HUES64 (cell line): Measurements from ENCODE around the gene SCAF4.

Experiments
- H3K27ac ChIP-seq: 2 replicates; pipeline ENCODE4 v1.7.0; 2013; ENCODE audit warnings: low read depth, low read length, inconsistent platforms
- H3K27me3 ChIP-seq: 2 replicates; pipeline ENCODE4 v1.6.1; 2013; ENCODE audit warnings: mild to moderate bottlenecking, low read length; ENCODE audit not compliant: insufficient read depth
- H3K36me3 ChIP-seq: 2 replicates; pipeline ENCODE4 v1.6.1; 2013; ENCODE audit warnings: mild to moderate bottlenecking, low read length; ENCODE audit not compliant: insufficient read depth
- H3K4me1 ChIP-seq: 2 replicates; pipeline ENCODE4 v1.6.1; 2013; ENCODE audit warnings: mild to moderate bottlenecking, low read length, moderate library complexity; ENCODE audit not compliant: insufficient read depth
- H3K4me3 ChIP-seq: 2 replicates; pipeline ENCODE4 v1.5.1; 2013; ENCODE audit warnings: mild to moderate bottlenecking, low read length, moderate library complexity
- H3K9ac ChIP-seq: 2 replicates; pipeline ENCODE4 v1.6.1; 2013; ENCODE audit warnings: mild to moderate bottlenecking, low read depth, low read length
- H3K9me3 ChIP-seq: 2 replicates; pipeline ENCODE4 v1.6.1; 2013; ENCODE audit warnings: low read depth, low read length; ENCODE audit not compliant: insufficient read depth
- WGBS: fragments of 150-250, 120-280 bp; methylation state at CpG from one replicate; pipeline ENCODE4 v1.1.7; 2013; ENCODE audit warnings: missing lambda C conversion rate; 5-methylcytosine and 5-hydroxymethylcytosine counted together

The SCAF4 gene

DNA sequence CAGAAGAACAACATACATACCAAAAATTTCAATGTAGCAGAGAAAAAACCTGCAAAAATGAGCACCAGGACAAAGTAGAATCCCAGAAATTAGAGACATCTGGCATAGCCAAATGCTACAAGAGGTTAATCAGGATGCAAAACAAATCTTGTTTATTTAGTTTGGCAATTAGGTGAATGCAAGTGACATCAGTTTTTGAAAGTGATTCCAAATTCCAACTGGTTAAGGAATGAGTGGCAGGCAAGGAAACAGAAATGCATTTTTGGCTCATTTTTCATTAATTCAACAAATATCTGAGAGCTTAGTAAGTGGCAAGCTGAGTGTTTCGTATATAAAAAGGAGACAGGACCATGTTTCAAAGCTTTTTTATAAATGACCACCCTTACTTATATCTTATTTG lies 21.3 kb downstream of the SCAF4 start:
- H3K27me3 ChIP-seq, result no peaks in the 10 kb centered on the region
- H3K4me3 ChIP-seq, result no peak overlapping the region
- H3K9ac ChIP-seq, result no peak overlapping the region
- H3K27ac ChIP-seq, result no peak overlapping the region
- H3K4me1 ChIP-seq, result peaks cover 40% of the 10 kb centered on the region
- H3K9me3 ChIP-seq, result no peaks in the 10 kb centered on the region
- 100% methylated on average over 1 of the region's 1 CpG for WGBS
- peaks cover 10% of the 10 kb centered on the region; the same call in 1 of the 2 replicates for H3K36me3 ChIP-seq

DNA sequence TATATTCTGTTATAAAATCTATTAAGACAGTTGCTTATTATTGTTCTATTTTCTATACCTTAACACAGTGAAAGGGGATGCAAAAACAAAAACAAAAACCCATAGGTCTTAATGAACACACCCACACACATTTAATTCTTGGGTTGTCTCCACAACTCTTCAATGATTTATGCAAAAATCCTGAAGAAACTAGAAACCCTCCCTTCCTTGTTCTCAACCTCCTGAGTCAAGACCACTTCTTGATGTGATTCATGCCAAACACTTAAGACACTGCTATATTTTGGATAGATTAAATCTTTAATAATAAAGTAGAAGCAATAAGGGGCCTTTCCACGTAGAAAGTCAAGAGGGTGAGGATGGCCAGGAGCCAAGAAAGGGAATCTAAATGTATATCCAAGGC lies 23.4 kb downstream of the SCAF4 start:
- no peaks in the 10 kb centered on the region for H3K27me3 ChIP-seq
- H3K4me3 ChIP-seq, result no peak overlapping the region
- no peaks in the 10 kb centered on the region for H3K9me3 ChIP-seq
- peaks cover 29% of the 10 kb centered on the region for H3K36me3 ChIP-seq
- peaks cover 21% of the 10 kb centered on the region for H3K4me1 ChIP-seq
- H3K27ac ChIP-seq, result no peak overlapping the region
- H3K9ac ChIP-seq, result no peak overlapping the region
- 96% methylated on average over 1 of the region's 1 CpG for WGBS

DNA sequence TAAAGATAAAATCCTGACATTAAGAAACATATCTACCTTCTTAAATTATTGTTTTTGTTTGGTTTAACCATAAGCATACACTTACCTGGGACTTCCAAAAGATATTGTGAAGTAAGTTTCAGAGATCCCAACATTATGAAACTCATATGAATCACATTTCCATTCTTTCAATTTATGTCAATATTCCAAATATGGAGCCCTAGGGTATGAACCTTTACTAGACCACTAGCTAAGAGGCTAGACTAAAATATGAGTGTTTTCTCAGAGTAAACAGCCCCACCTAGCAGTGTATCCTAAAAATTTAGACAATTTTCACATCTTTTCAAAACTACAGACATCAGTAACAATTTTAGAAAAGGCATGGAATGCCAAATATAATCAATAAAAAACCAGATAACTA lies 24.4 kb downstream of the SCAF4 start:
- Histone ChIP-seq H3K27ac (no peak overlapping the region), H3K36me3 (peaks cover 39% of the 10 kb centered on the region), H3K4me3 (no peak overlapping the region), H3K4me1 (peaks cover 21% of the 10 kb centered on the region), H3K9ac (no peak overlapping the region), H3K27me3 (no peaks in the 10 kb centered on the region), H3K9me3 (no peaks in the 10 kb centered on the region)

DNA sequence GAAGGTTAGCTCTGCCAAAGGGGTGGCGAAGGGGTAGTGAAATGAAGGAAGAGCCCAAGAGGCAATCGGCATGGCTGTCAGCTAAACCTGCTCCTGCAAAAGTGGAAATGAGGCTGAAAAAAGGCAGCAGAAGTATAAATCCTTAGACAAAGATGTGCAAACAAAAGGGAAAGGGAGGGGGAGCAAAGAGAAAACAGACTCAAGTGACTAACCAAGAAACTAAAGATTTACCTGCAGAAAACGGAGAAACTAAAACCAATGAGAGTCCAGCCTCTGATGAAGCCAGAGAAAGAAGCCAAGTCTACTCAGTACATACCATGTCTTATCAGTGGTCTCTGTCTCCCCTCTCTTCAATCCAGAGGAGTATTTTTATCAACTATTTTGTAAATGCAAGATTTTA lies 25.4 kb downstream of the SCAF4 start:
- no peaks in the 10 kb centered on the region for H3K9me3 ChIP-seq
- H3K27me3 ChIP-seq, result no peaks in the 10 kb centered on the region
- peaks cover 21% of the 10 kb centered on the region for H3K4me1 ChIP-seq
- no peak overlapping the region for H3K4me3 ChIP-seq
- peaks cover 48% of the 10 kb centered on the region for H3K36me3 ChIP-seq
- WGBS, result 86% methylated on average over 3 of the region's 3 CpGs
- no peak overlapping the region for H3K9ac ChIP-seq
- no peak overlapping the region for H3K27ac ChIP-seq

GRCh38 chr21:31700040-31700439 lies 31.9 kb downstream of the SCAF4 start:
- 98% methylated on average over 3 of the region's 3 CpGs for WGBS
- Histone ChIP-seq H3K4me1 (no peaks in the 10 kb centered on the region), H3K9ac (no peak overlapping the region), H3K27me3 (no peaks in the 10 kb centered on the region), H3K9me3 (no peaks in the 10 kb centered on the region), H3K4me3 (no peak overlapping the region), H3K36me3 (peaks cover 100% of the 10 kb centered on the region), H3K27ac (no peak overlapping the region)

DNA sequence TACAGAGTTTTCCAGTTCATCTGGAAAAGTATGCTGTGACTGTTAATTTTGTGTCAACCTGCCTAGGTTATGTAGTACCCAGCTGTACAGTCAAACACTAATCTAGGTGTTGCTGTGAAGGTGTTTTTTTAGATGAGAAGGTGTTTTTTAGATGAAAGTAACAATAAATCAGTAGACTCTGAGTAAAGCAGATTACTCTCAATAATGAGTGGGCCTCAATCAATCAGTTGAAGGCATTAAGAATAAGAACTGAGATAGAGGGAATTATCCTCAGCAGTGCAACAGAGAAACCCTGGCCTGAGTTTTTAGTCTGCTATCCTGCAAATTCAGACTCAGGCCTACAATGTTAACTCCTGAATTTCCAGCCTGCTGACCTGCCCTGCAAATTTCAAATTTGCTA lies 33.5 kb downstream of the SCAF4 start:
- Histone ChIP-seq H3K9me3 (no peaks in the 10 kb centered on the region), H3K27ac (no peak overlapping the region), H3K36me3 (peaks cover 100% of the 10 kb centered on the region), H3K27me3 (no peaks in the 10 kb centered on the region), H3K9ac (no peak overlapping the region), H3K4me1 (no peaks in the 10 kb centered on the region), H3K4me3 (no peak overlapping the region)

- no peaks in the 10 kb centered on the region for H3K4me1 ChIP-seq
- H3K36me3 ChIP-seq, result peaks cover 100% of the 10 kb centered on the region
- no peaks in the 10 kb centered on the region for H3K27me3 ChIP-seq
- H3K9ac ChIP-seq, result no peak overlapping the region
- H3K9me3 ChIP-seq, result no peaks in the 10 kb centered on the region
- no peak overlapping the region for H3K27ac ChIP-seq
- no peak overlapping the region for H3K4me3 ChIP-seq
- WGBS, result 98% methylated on average over 6 of the region's 6 CpGs
Observed at GRCh38 chr21:31696424-31696823, 35.5 kb downstream of the SCAF4 start.

DNA sequence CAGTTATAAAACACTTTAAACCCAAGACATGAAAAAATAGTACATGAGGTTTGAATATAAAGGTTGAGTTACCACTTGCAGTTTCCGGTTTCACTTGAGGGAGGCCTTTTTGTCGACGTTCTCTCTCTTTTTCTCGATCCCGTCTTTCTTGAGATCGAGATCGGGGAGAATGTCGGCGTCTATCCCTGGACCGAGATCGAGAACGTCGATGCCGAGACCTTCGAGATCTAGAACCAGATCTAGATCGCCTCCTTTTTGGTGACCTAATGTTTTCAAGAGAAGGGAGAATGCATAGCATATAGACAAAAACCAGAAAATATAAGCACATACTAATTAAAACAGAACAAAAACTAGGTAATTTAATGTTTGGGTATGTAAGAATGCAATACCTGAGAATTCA lies 38.7 kb downstream of the SCAF4 start:
- 96% methylated on average over 16 of the region's 16 CpGs for WGBS
- no peak overlapping the region for H3K9ac ChIP-seq
- H3K36me3 ChIP-seq, result peaks cover 100% of the 10 kb centered on the region
- H3K9me3 ChIP-seq, result no peaks in the 10 kb centered on the region
- no peaks in the 10 kb centered on the region for H3K27me3 ChIP-seq
- H3K4me1 ChIP-seq, result no peaks in the 10 kb centered on the region
- H3K27ac ChIP-seq, result no peak overlapping the region
- H3K4me3 ChIP-seq, result no peak overlapping the region

- H3K9ac ChIP-seq, result no peak overlapping the region
- no peak overlapping the region for H3K27ac ChIP-seq
- H3K9me3 ChIP-seq, result no peaks in the 10 kb centered on the region
- WGBS, result 91% methylated on average over 5 of the region's 5 CpGs
- peaks cover 98% of the 10 kb centered on the region for H3K36me3 ChIP-seq
- H3K4me3 ChIP-seq, result no peak overlapping the region
- H3K27me3 ChIP-seq, result no peaks in the 10 kb centered on the region
- H3K4me1 ChIP-seq, result no peaks in the 10 kb centered on the region
Observed at GRCh38 chr21:31688603-31689368, 43.1 kb downstream of the SCAF4 start.

DNA sequence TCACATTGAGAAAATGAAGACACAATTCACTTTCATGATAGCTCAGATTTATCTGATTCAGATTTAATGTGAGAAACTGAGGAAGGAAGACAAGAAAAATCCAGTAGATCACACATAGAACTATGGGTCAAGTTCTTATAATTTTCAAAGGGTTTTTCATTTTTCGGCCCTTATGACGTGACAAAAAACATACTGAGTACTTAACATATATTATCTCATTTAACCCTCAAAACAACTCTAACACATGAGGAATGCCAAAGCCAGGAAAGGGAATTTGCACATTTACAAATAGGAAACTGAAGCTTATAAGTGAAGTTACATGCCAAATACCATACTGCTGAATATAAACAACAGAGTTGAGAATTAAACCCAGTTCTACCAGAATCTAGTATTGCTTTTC lies 44.8 kb downstream of the SCAF4 start:
- Histone ChIP-seq H3K27ac (no peak overlapping the region), H3K4me3 (no peak overlapping the region), H3K9ac (no peak overlapping the region), H3K27me3 (no peaks in the 10 kb centered on the region), H3K9me3 (no peaks in the 10 kb centered on the region), H3K4me1 (no peaks in the 10 kb centered on the region), H3K36me3 (peaks cover 97% of the 10 kb centered on the region)
- WGBS, result 94% methylated on average over 2 of the region's 2 CpGs

GRCh38 chr21:31686272-31686915 lies 45.5 kb downstream of the SCAF4 start:
- no peak overlapping the region for H3K9ac ChIP-seq
- 96% methylated on average over 7 of the region's 7 CpGs for WGBS
- H3K4me1 ChIP-seq, result no peaks in the 10 kb centered on the region
- no peaks in the 10 kb centered on the region for H3K27me3 ChIP-seq
- no peak overlapping the region for H3K27ac ChIP-seq
- H3K9me3 ChIP-seq, result no peaks in the 10 kb centered on the region
- H3K4me3 ChIP-seq, result no peak overlapping the region
- H3K36me3 ChIP-seq, result peaks cover 97% of the 10 kb centered on the region
